Amniotic epithelial cell (primary cell): ENCODE data around the gene UXS1.

ENCODE experiments used
- DNase-seq: peaks from one replicate; pipeline ENCODE4 v3.0.0-alpha.2; 2010; ENCODE audit warnings: low read depth

Gene UXS1

DNA sequence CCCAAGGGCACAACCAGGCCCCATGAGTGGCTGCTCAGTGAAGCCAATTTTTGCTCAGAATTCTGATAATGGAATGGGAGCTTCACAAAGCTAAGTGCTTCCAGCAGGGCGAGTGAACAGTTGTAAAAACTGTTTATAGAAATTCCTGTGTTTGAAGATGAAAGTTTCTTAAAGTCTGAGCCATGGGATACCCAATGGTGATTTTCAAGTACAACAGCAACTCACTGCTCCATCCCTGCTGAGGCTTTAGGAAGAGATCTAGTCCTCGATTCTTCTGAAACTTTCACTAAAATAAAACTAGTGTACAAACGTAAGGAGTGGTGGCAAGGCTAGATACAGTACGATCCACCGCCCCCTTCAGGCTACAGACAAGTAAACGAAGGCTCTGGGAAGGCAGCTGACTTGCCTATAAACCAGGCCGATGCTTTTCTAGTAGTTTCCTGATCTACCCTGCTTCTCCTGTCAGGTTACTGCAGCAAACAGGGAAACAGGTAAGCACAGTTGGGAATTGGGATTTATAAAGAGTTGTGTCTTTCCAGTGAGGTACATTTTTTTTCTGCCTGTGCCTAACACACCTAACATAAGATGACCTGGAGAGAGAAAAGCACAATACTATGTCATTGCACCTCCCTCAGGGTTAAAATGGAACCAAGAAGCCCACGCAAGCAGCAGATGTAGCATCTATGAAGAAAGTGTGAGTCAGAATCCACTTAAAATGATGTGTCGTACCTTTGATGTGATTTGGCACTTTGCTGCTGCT, 108.7 kb downstream of the UXS1 start:
- DNase-seq, result peak; percentile 39

GRCh38 chr2:106080959-106081358, 113.1 kb downstream of the UXS1 start:
- no peak for DNase-seq

GRCh38 chr2:106078096-106078495, 116.0 kb downstream of the UXS1 start:
- DNase-seq, result no peak

- no peak for DNase-seq
Measured at GRCh38 chr2:106076941-106077340, 117.2 kb downstream of the UXS1 start.

GRCh38 chr2:106075048-106075447, 119.1 kb downstream of the UXS1 start:
- no peak for DNase-seq

GRCh38 chr2:106073678-106074406, 120.3 kb downstream of the UXS1 start:
- no peak for DNase-seq

- no peak for DNase-seq
Measured at GRCh38 chr2:106070181-106070580, 123.9 kb downstream of the UXS1 start.

- DNase-seq, result no peak
Measured at GRCh38 chr2:106068451-106068850, 125.7 kb downstream of the UXS1 start.

GRCh38 chr2:106065983-106066820, 127.9 kb downstream of the UXS1 start:
- DNase-seq, result no peak

GRCh38 chr2:106065268-106065982, 128.7 kb downstream of the UXS1 start:
- DNase-seq, result no peak

GRCh38 chr2:106063181-106063580, 130.9 kb downstream of the UXS1 start:
- DNase-seq, result no peak

GRCh38 chr2:106062627-106063026, 131.5 kb downstream of the UXS1 start:
- no peak for DNase-seq

DNA sequence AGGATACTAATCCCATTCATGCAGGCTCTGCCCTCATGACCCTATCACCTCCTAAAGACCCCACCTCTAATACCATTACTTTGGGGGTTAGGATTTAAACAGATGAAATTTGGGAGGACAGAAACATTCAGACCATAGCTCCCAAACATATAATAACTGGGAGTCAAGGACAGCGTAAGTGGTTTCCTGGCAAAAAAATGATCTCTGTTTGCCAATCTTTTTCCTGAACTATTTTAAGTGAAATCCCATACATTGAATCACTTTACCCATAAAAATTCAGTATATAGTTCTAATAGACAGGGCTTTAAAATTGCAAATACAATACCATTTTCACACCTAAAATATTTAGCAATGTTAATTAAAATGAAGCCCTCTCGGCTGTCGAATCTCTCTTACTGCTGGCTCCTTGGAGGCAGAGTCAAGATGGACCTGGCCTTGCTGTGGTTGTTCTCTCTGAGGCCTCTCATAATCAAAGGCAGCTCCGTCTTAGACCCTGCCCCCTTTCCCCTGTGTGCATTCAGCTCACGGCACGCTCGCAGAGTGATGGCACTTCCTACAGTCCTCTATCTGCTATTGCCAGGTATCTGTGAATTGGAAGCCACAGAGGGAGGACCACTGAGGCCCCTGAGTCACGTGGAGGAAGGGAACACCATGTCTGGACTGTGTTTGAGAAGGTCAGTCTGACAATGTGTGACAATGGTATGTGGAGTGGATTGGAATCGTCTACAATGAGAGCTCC, 132.3 kb downstream of the UXS1 start:
- DNase-seq, result no peak

DNA sequence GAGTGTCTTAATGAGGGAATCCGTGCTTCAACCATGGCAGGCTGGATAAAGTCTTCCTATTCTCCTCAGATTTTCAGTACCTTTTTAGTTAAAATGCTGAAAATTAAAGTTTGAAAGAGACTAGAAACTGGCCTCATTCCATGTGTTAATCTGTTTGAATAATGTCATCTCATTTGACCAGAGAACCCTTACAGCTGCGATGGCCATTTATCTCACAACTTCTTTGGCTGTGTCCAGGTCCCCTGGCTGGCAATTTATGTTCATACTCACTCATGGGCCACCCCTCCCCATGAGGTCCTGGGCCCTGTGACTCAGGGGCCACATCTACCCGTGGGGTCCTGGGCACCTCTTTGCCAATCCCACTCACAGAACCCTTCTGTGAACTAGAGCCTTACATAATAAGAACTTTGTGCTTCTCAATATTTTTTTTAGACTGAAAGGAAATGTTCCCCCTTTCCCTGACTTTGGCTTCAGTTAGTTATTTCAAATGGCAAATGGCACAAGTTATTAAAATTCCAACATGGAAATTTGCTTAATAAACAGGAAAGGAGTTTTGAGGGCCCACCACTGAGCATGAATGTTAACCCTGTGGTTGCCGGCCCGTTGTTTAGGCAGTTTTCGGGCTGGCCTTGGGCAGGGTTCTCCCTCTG, 134.6 kb downstream of the UXS1 start:
- DNase-seq, result no peak

GRCh38 chr2:106058469-106059137, 135.5 kb downstream of the UXS1 start:
- DNase-seq, result no peak

GRCh38 chr2:106057206-106057605, 136.9 kb downstream of the UXS1 start:
- DNase-seq, result no peak

DNA sequence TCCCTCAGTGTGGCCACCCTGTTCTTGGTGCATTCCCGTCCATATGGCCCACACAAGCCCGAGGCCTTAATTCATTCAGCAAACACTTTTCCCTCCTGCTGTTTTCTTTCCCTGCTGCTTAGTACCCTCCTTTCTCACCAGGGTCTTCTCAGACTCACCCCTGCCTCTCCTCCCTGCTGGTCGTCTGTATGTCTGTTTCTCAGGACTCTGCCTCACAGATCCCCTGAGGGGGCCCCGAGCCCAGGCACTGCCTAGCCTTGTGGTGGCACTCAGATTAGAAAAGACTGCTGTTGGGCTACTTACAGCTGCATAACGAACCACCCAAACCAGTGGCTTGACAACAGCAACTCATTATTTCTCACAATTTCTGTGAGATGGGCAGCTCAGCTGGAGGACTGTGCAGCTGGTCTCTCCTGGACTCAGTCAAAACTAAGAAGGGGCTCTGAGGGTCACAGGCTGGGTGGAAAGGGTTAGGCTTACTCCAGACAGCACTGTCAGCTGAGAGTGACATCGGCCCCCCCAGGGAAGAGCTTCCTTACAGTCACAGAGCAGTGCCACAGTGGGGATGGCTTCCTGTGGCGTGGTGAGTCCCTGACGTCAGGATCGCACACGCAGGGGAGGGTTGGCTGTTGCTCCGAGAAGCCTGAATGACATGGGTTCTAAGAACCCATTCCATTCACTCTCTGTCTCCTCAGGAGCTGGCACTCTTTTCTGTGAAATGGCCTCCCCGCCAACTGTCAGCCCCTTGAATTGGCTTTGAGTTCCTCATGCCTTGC, 139.0 kb downstream of the UXS1 start:
- no peak for DNase-seq

- no peak for DNase-seq
Measured at GRCh38 chr2:106054321-106054720, 139.8 kb downstream of the UXS1 start.

DNA sequence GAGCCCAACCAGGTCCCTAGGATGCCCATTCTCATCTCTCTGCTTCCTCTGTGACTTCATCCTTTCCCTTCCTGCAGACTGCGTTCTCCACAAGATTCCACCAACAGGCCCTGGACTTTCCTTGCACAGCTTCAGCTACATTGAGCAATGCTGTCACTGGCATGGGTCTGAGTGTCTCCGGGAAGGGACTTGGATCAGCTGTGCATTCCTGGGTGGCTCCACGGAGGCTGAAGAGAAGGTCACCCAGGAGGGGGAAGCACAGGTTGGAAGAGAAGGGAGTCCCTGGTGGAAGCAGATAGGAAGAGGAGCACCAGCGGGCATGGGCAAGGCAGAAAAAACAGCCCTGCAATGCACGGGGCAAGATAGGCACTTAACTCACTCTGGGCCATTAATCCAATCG, 140.5 kb downstream of the UXS1 start:
- DNase-seq, result no peak
